Measurements from ENCODE around the gene DUSP2. TPM values are rescaled to one million over a fixed set of nuclear protein-coding genes. Genes with fewer than 3 reads are reported as not detected.
"Not testable (repeated sequence)": the region's sequence is repeated elsewhere in the genome, so short reads cannot be mapped to it uniquely, and the experiment has no call there.

The DUSP2 gene
- polyA plus RNA-seq, 3 donors = 48.4 to 392 (median 66.1) TPM

GRCh38 chr2:96161898-96162297, 16.7 kb upstream of the DUSP2 start:
- no peak overlapping the region for H3K4me3 Mint-ChIP-seq
- WGBS (ENCODE audit: insufficient coverage) = no CpG with 5 or more reads among the region's 5 CpGs
- no peak overlapping the region for H3K4me2 ChIP-seq (replicated peaks; ENCODE audit: extremely low read depth, low read length, poor library complexity, severe bottlenecking)
- TF ChIP-seq CTCF (IDR thresholded peaks at IDR 0.05) = no peak
- no peaks in the 10 kb centered on the region for H3K36me3 Mint-ChIP-seq
- H4K20me1 ChIP-seq (ENCODE audit: insufficient read depth, low read length) = no peaks in the 10 kb centered on the region
- intact Hi-C loops (cut with micrococcal nuclease) = no loop called here
- H3K27ac ChIP-seq (ENCODE audit: low read depth in 1 of 2, low read length in 2 of 2) = no peak overlapping the region
- H3K4me1 Mint-ChIP-seq = peaks cover 15% of the 10 kb centered on the region
- H3K4me1 ChIP-seq (ENCODE audit: control insufficient read depth in 1 of 2, insufficient read depth in 2 of 2, low read length in 2 of 2) = peaks cover 17 to 20% of the 10 kb centered on the region in 2 donors
- H3K4me3 ChIP-seq (replicated peaks in 1 of 3; ENCODE audit: low read depth in 2 of 3, low read length in 3 of 3) = no peak overlapping the region
- no peak overlapping the region for H3K9ac ChIP-seq (ENCODE audit: insufficient read depth, low read length, poor library complexity, severe bottlenecking)
- H3K27me3 ChIP-seq (ENCODE audit: control insufficient read depth in 2 of 2, insufficient read depth in 2 of 2, low read length in 2 of 2) = no peaks in the 10 kb centered on the region
- H3K36me3 ChIP-seq (replicated peaks in 1 of 2; ENCODE audit: control insufficient read depth in 1 of 2, insufficient read depth in 2 of 2, low read length in 2 of 2) = no peaks in the 10 kb centered on the region
- H3K27ac Mint-ChIP-seq = peak overlapping the region in 1 of 7 donors; percentile 21
- H3K79me2 ChIP-seq (ENCODE audit: insufficient read depth, low read length) = no peaks in the 10 kb centered on the region
- no peak for DNase-seq
- H3K9me3 Mint-ChIP-seq = peaks cover 0 to 4% (median 0%) of the 10 kb centered on the region in 7 donors
- H3K27me3 Mint-ChIP-seq (ENCODE audit: low read depth in 3 of 3) = peaks cover 0 to 3% (median 2%) of the 10 kb centered on the region in 3 donors
- no peak overlapping the region for H2AFZ ChIP-seq (ENCODE audit: insufficient read depth, low read depth, low read length, poor library complexity, severe bottlenecking)
- H3K9me3 ChIP-seq (replicated peaks in 1 of 2; ENCODE audit: control insufficient read depth in 1 of 2, insufficient read depth in 1 of 2, low read length in 2 of 2) = no peaks in the 10 kb centered on the region

- intact Hi-C loops (cut with micrococcal nuclease); H3K4me3 Mint-ChIP-seq: not testable (repeated sequence)
Observed at GRCh38 chr2:96160366-96160765, 15.1 kb upstream of the DUSP2 start.

More at GRCh38 chr2:96160366-96160765, 15.1 kb upstream of the DUSP2 start:
- not testable (repeated sequence) for H3K79me2 ChIP-seq (ENCODE audit: insufficient read depth, low read length); H3K4me3 ChIP-seq (replicated peaks in 1 of 3; ENCODE audit: low read depth in 2 of 3, low read length in 3 of 3); DNase-seq; H3K27ac Mint-ChIP-seq; H3K27me3 ChIP-seq (ENCODE audit: control insufficient read depth in 2 of 2, insufficient read depth in 2 of 2, low read length in 2 of 2); H4K20me1 ChIP-seq (ENCODE audit: insufficient read depth, low read length); H3K9ac ChIP-seq (ENCODE audit: insufficient read depth, low read length, poor library complexity, severe bottlenecking); H3K36me3 ChIP-seq (replicated peaks in 1 of 2; ENCODE audit: control insufficient read depth in 1 of 2, insufficient read depth in 2 of 2, low read length in 2 of 2); H3K27me3 Mint-ChIP-seq (ENCODE audit: low read depth in 3 of 3); H3K27ac ChIP-seq (ENCODE audit: low read depth in 1 of 2, low read length in 2 of 2); H3K36me3 Mint-ChIP-seq; H3K9me3 ChIP-seq (replicated peaks in 1 of 2; ENCODE audit: control insufficient read depth in 1 of 2, insufficient read depth in 1 of 2, low read length in 2 of 2); H2AFZ ChIP-seq (ENCODE audit: insufficient read depth, low read depth, low read length, poor library complexity, severe bottlenecking); H3K4me2 ChIP-seq (replicated peaks; ENCODE audit: extremely low read depth, low read length, poor library complexity, severe bottlenecking); H3K9me3 Mint-ChIP-seq
- H3K4me1 ChIP-seq (ENCODE audit: control insufficient read depth in 1 of 2, insufficient read depth in 2 of 2, low read length in 2 of 2) = peaks cover 18 to 21% of the 10 kb centered on the region in 2 donors
- WGBS (ENCODE audit: insufficient coverage) = 100% methylated on average over 2 of the region's 5 CpGs
- peaks cover 20% of the 10 kb centered on the region for H3K4me1 Mint-ChIP-seq
